Trophoblast cell (in vitro differentiated cells and primary cell): Measurements from ENCODE around the gene EBNA1BP2.

ENCODE experiments used
- DNase-seq, 2 donors: peaks; one replicate each; pipeline ENCODE4 v3.0.0-alpha.2; 2016
- H2AFZ ChIP-seq: 2 replicates; pipeline ENCODE4 v1.6.1; 2013; ENCODE audit warnings: low read length, moderate library complexity, mild to moderate bottlenecking; ENCODE audit not compliant: insufficient read depth, poor library complexity
- H2AK5ac ChIP-seq: 2 replicates; pipeline ENCODE4 v1.6.1; 2013; ENCODE audit warnings: mild to moderate bottlenecking, low read length
- H2BK120ac ChIP-seq: 2 replicates; pipeline ENCODE4 v1.6.1; 2013; ENCODE audit warnings: low read length, mild to moderate bottlenecking, moderate library complexity; ENCODE audit not compliant: insufficient read depth, poor library complexity
- H2BK12ac ChIP-seq: 2 replicates; pipeline ENCODE4 v1.6.1; 2013; ENCODE audit warnings: mild to moderate bottlenecking, low read length, moderate library complexity
- H2BK5ac ChIP-seq: 2 replicates; pipeline ENCODE4 v1.6.1; 2013; ENCODE audit warnings: low read length, low read depth, moderate library complexity, mild to moderate bottlenecking; ENCODE audit not compliant: poor library complexity
- H3K14ac ChIP-seq: 2 replicates; pipeline ENCODE4 v1.6.1; 2013; ENCODE audit warnings: mild to moderate bottlenecking, low read length
- H3K18ac ChIP-seq: 2 replicates; pipeline ENCODE4 v1.6.1; 2013; ENCODE audit warnings: mild to moderate bottlenecking, low read length
- H3K23ac ChIP-seq: 2 replicates; pipeline ENCODE4 v1.6.1; 2013; ENCODE audit warnings: low read length
- H3K27ac ChIP-seq: 2 replicates; pipeline ENCODE4 v1.5.1; 2013; ENCODE audit warnings: low read depth, mild to moderate bottlenecking, inconsistent platforms, low read length, moderate library complexity
- H3K27me3 ChIP-seq: 2 replicates; pipeline ENCODE4 v1.6.1; 2013; ENCODE audit warnings: inconsistent platforms, mild to moderate bottlenecking, low read length, moderate library complexity; ENCODE audit not compliant: insufficient read depth
- H3K36me3 ChIP-seq, 2 experiments: 1 replicate in 1 of 2; 2 replicates in 1 of 2; pipeline ENCODE4 v1.6.1; 2013; ENCODE audit warnings: low read length in 2 of 2, mild to moderate bottlenecking in 2 of 2, moderate library complexity in 1 of 2; ENCODE audit not compliant: insufficient read depth in 2 of 2, control insufficient read depth in 1 of 2
- H3K4ac ChIP-seq: 2 replicates; pipeline ENCODE4 v1.6.1; 2013; ENCODE audit warnings: low read depth, mild to moderate bottlenecking, low read length, moderate library complexity
- H3K4me1 ChIP-seq, 2 experiments: 1 replicate in 1 of 2; 2 replicates in 1 of 2; pipeline ENCODE4 v1.6.1; 2013; ENCODE audit warnings: low read length in 2 of 2, mild to moderate bottlenecking in 2 of 2, moderate library complexity in 1 of 2; ENCODE audit not compliant: insufficient read depth in 2 of 2, control insufficient read depth in 1 of 2
- H3K4me2 ChIP-seq: 2 replicates; pipeline ENCODE4 v1.6.1; 2013; ENCODE audit warnings: inconsistent platforms, mild to moderate bottlenecking, low read length, moderate library complexity
- H3K4me3 ChIP-seq: 2 replicates; pipeline ENCODE4 v1.5.1; 2013; ENCODE audit warnings: mild to moderate bottlenecking, low read depth, low read length, inconsistent platforms
- H3K79me1 ChIP-seq: one replicate; pipeline ENCODE4 v1.6.1; 2013; ENCODE audit warnings: low read length
- H3K79me2 ChIP-seq: 2 replicates; pipeline ENCODE4 v1.6.1; 2013; ENCODE audit warnings: low read length, mild to moderate bottlenecking; ENCODE audit not compliant: control insufficient read depth, insufficient read depth, poor library complexity
- H3K9ac ChIP-seq: 2 replicates; pipeline ENCODE4 v1.6.1; 2013; ENCODE audit warnings: mild to moderate bottlenecking, low read length
- H3K9me3 ChIP-seq: 2 replicates; pipeline ENCODE4 v1.6.1; 2013; ENCODE audit warnings: low read depth, mild to moderate bottlenecking, control low read depth, inconsistent platforms, low read length; ENCODE audit not compliant: insufficient read depth
- H4K12ac ChIP-seq: 2 replicates; pipeline ENCODE4 v1.6.1; 2013; ENCODE audit warnings: low read depth, mild to moderate bottlenecking, low read length, moderate library complexity
- H4K8ac ChIP-seq: 2 replicates; pipeline ENCODE4 v1.6.1; 2013; ENCODE audit warnings: low read depth, mild to moderate bottlenecking, low read length, moderate library complexity
- H4K91ac ChIP-seq: one replicate; pipeline ENCODE4 v1.6.1; 2013; ENCODE audit warnings: low read depth, mild to moderate bottlenecking, low read length, moderate library complexity
- WGBS: extraction: QIAGEN DNeasy Blood & Tissue Kit; methylation state at CpG from one replicate; pipeline ENCODE4 v1.1.7; 2013; ENCODE audit warnings: missing lambda C conversion rate; ENCODE audit not compliant: insufficient read length, insufficient coverage; ENCODE audit errors: extremely low coverage; 5-methylcytosine and 5-hydroxymethylcytosine counted together

EBNA1BP2 gene

DNA sequence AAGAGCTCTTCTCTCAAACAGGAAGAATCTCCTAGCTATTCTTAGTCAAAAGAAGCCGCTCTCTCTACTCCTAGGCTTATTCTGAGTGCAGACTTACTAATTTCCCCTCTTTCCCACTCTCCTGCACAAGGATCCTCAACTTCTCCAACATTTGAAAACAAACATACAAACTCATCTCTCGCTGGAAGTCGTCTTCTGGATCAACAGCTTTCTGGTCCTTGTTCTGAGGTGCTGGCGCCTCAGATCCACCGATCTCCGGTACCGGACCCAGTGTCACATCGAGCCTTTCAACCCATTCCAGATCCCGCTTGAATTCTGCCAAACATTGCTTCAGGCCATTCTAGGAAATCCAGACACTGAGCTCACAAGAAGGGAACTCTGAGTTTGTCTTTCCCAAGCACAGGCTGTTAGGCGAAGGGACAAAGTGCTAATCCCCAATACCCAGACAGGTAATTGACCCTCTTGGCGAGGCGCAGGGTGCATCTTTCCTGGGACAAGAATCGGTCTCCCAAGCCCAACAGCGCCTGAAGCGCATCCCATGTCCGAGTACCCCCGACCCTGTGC lies 696 bp downstream of the EBNA1BP2 start:
- no peak overlapping the region for H3K23ac ChIP-seq
- no peak overlapping the region for H4K91ac ChIP-seq
- peak overlapping the region; percentile 74 for H3K4me2 ChIP-seq
- H2BK5ac ChIP-seq, result no peak overlapping the region
- H2BK120ac ChIP-seq, result no peak overlapping the region
- peak overlapping the region; percentile 87 for H3K9ac ChIP-seq
- peak overlapping the region; percentile 62 for H2AFZ ChIP-seq
- H4K12ac ChIP-seq, result peak overlapping the region; percentile 1
- peak overlapping the region; percentile 9 for H3K4ac ChIP-seq
- H3K79me2 ChIP-seq, result peaks cover 4% of the 10 kb centered on the region
- no peak for DNase-seq
- no peak overlapping the region for H2BK12ac ChIP-seq
- H2AK5ac ChIP-seq, result no peak overlapping the region
- H3K4me3 ChIP-seq, result peak overlapping the region; percentile 96
- H3K18ac ChIP-seq, result peak overlapping the region; percentile 40
- H3K27ac ChIP-seq, result no peak overlapping the region
- H3K27me3 ChIP-seq, result no peaks in the 10 kb centered on the region
- WGBS, result no CpG with 5 or more reads among the region's 17 CpGs
- H3K79me1 ChIP-seq, result no peaks in the 10 kb centered on the region
- peaks cover 9 to 27% of the 10 kb centered on the region in 2 experiments for H3K36me3 ChIP-seq
- peaks cover 5% of the 10 kb centered on the region in 2 experiments for H3K4me1 ChIP-seq
- no peaks in the 10 kb centered on the region for H3K9me3 ChIP-seq
- peak overlapping the region; percentile 80 for H4K8ac ChIP-seq
- H3K14ac ChIP-seq, result peak overlapping the region; percentile 38

GRCh38 chr1:43165765-43166164 lies 6.3 kb downstream of the EBNA1BP2 start:
- no peaks in the 10 kb centered on the region for H3K9me3 ChIP-seq
- no peak overlapping the region for H4K8ac ChIP-seq
- no peak overlapping the region for H4K12ac ChIP-seq
- DNase-seq, result no peak
- no peak overlapping the region for H3K4ac ChIP-seq
- H2AK5ac ChIP-seq, result no peak overlapping the region
- H3K23ac ChIP-seq, result no peak overlapping the region
- no peaks in the 10 kb centered on the region for H3K79me2 ChIP-seq
- no CpG with 5 or more reads among the region's 5 CpGs for WGBS
- H3K27me3 ChIP-seq, result no peaks in the 10 kb centered on the region
- no peak overlapping the region for H3K14ac ChIP-seq
- no peak overlapping the region for H3K18ac ChIP-seq
- H3K9ac ChIP-seq, result no peak overlapping the region
- H3K4me3 ChIP-seq, result no peak overlapping the region
- no peaks in the 10 kb centered on the region for H3K79me1 ChIP-seq
- no peak overlapping the region for H2BK12ac ChIP-seq
- H3K4me2 ChIP-seq, result no peak overlapping the region
- H3K27ac ChIP-seq, result no peak overlapping the region
- H3K36me3 ChIP-seq, result peaks cover 18 to 42% of the 10 kb centered on the region in 2 experiments
- H2BK5ac ChIP-seq, result no peak overlapping the region
- no peaks in the 10 kb centered on the region for H3K4me1 ChIP-seq
- H4K91ac ChIP-seq, result no peak overlapping the region
- no peak overlapping the region for H2BK120ac ChIP-seq
- H2AFZ ChIP-seq, result no peak overlapping the region

GRCh38 chr1:43165162-43165561 lies 6.9 kb downstream of the EBNA1BP2 start:
- no peak overlapping the region for H4K8ac ChIP-seq
- H4K91ac ChIP-seq, result no peak overlapping the region
- WGBS, result no CpG with 5 or more reads among the region's 3 CpGs

GRCh38 chr1:43156026-43156425 lies 16.1 kb downstream of the EBNA1BP2 start:
- Histone ChIP-seq H3K4me2 (no peak overlapping the region), H4K8ac (no peak overlapping the region)

More at GRCh38 chr1:43165162-43165561, 6.9 kb downstream of the EBNA1BP2 start:
- DNase-seq, result no peak
- Histone ChIP-seq H3K79me2 (no peaks in the 10 kb centered on the region), H4K12ac (no peak overlapping the region), H3K4me2 (no peak overlapping the region), H3K4ac (no peak overlapping the region), H3K18ac (no peak overlapping the region), H3K9me3 (no peaks in the 10 kb centered on the region), H2AK5ac (no peak overlapping the region), H3K4me3 (no peak overlapping the region), H3K4me1 (no peaks in the 10 kb centered on the region), H2BK120ac (no peak overlapping the region), H3K9ac (no peak overlapping the region), H2BK12ac (no peak overlapping the region), H2AFZ (no peak overlapping the region), H2BK5ac (no peak overlapping the region), H3K36me3 (peaks cover 18 to 40% of the 10 kb centered on the region in 2 experiments), H3K14ac (no peak overlapping the region), H3K27ac (no peak overlapping the region), H3K27me3 (no peaks in the 10 kb centered on the region), H3K79me1 (no peaks in the 10 kb centered on the region), H3K23ac (no peak overlapping the region)

More at GRCh38 chr1:43156026-43156425, 16.1 kb downstream of the EBNA1BP2 start:
- H3K4ac ChIP-seq, result no peak overlapping the region
- no peaks in the 10 kb centered on the region for H3K79me2 ChIP-seq
- H3K4me3 ChIP-seq, result no peak overlapping the region
- H2AK5ac ChIP-seq, result no peak overlapping the region
- H4K12ac ChIP-seq, result no peak overlapping the region
- H2BK120ac ChIP-seq, result no peak overlapping the region
- H3K14ac ChIP-seq, result no peak overlapping the region
- H3K79me1 ChIP-seq, result no peaks in the 10 kb centered on the region
- H2BK5ac ChIP-seq, result no peak overlapping the region
- no peak overlapping the region for H3K18ac ChIP-seq
- H3K36me3 ChIP-seq, result no peaks in the 10 kb centered on the region
- DNase-seq, result no peak
- H3K27me3 ChIP-seq, result no peaks in the 10 kb centered on the region
- WGBS, result no CpG with 5 or more reads among the region's 7 CpGs
- no peaks in the 10 kb centered on the region for H3K9me3 ChIP-seq
- H3K27ac ChIP-seq, result no peak overlapping the region
- no peak overlapping the region for H2AFZ ChIP-seq
- H2BK12ac ChIP-seq, result no peak overlapping the region
- no peak overlapping the region for H3K9ac ChIP-seq
- H3K23ac ChIP-seq, result no peak overlapping the region
- H4K91ac ChIP-seq, result no peak overlapping the region
- no peaks in the 10 kb centered on the region for H3K4me1 ChIP-seq
